Activated T-cell treated with anti-CD3 and anti-CD28 coated beads, Interleukin-2, amount 50 U/mL, for 72 hours (primary cell): ENCODE results near the gene GLT6D1. TPM values are rescaled to one million over a fixed set of nuclear protein-coding genes. Genes with fewer than 3 reads are reported as not detected.

Experiments
- ATAC-seq, 2 donors: fragments of 150-1000 bp; cut with Tn5 transposase; replicated peaks in 1 of 2; 2 replicates each; pipeline ENCODE4 v1.10.0; 2021; ENCODE audit warnings: moderate library complexity in 2 of 2, mild to moderate bottlenecking in 1 of 2
- DNase-seq, 2 donors: peaks; one replicate each; pipeline ENCODE4 v3.0.0; 2021 to 2022; ENCODE audit warnings: mixed read lengths in 1 of 2
- H3K27ac Mint-ChIP-seq: one replicate; pipeline ENCODE4 v1.8.0; 2022; ENCODE audit warnings: mild to moderate bottlenecking, moderate library complexity, mixed read lengths
- H3K27me3 Mint-ChIP-seq: one replicate; pipeline ENCODE4 v1.8.0; 2022; ENCODE audit warnings: low read depth, mixed read lengths
- H3K36me3 Mint-ChIP-seq, 2 donors: one replicate each; pipeline ENCODE4 v1.8.0; 2022; ENCODE audit warnings: mixed read lengths in 2 of 2, mild to moderate bottlenecking in 1 of 2; ENCODE audit not compliant: insufficient read depth in 2 of 2
- H3K4me1 Mint-ChIP-seq: one replicate; pipeline ENCODE4 v1.8.0; 2022; ENCODE audit warnings: low read depth, mixed read lengths
- H3K4me3 Mint-ChIP-seq, 2 donors: one replicate each; pipeline ENCODE4 v1.8.0; 2022; ENCODE audit warnings: mild to moderate bottlenecking in 2 of 2, mixed read lengths in 2 of 2, moderate library complexity in 2 of 2
- H3K9me3 Mint-ChIP-seq, 2 donors: one replicate each; pipeline ENCODE4 v1.8.0; 2022; ENCODE audit warnings: mixed read lengths in 2 of 2
- total RNA-seq, 2 donors: library from RNA; stranded (reverse); gene quantifications; one replicate each; pipeline ENCODE4 v1.2.3, GENCODE V29; 2022

The GLT6D1 gene
- total RNA-seq, 2 donors from 2014 or later: not detected

- ATAC-seq: no peak
- H3K9me3 Mint-ChIP-seq: no peaks in the 10 kb centered on the region
- H3K36me3 Mint-ChIP-seq: no peaks in the 10 kb centered on the region
- H3K27me3 Mint-ChIP-seq: no peaks in the 10 kb centered on the region
- no peak for DNase-seq
- H3K4me1 Mint-ChIP-seq: no peaks in the 10 kb centered on the region
- H3K27ac Mint-ChIP-seq: no peak overlapping the region
- no peak overlapping the region for H3K4me3 Mint-ChIP-seq
These were observed 59.3 kb downstream of the GLT6D1 start for GRCh38 chr9:135579889-135580660.

GRCh38 chr9:135579356-135579755 lies 60.0 kb downstream of the GLT6D1 start:
- DNase-seq (no peak), ATAC-seq (no peak)
- Mint-ChIP-seq H3K9me3 (no peaks in the 10 kb centered on the region), H3K27me3 (no peaks in the 10 kb centered on the region), H3K4me1 (no peaks in the 10 kb centered on the region), H3K27ac (no peak overlapping the region), H3K4me3 (no peak overlapping the region), H3K36me3 (no peaks in the 10 kb centered on the region)

- DNase-seq: no peak
These were observed 62.1 kb downstream of the GLT6D1 start for GRCh38 chr9:135577256-135577655.

GRCh38 chr9:135575995-135576631 lies 63.2 kb downstream of the GLT6D1 start:
- no peaks in the 10 kb centered on the region for H3K36me3 Mint-ChIP-seq
- no peaks in the 10 kb centered on the region for H3K9me3 Mint-ChIP-seq
- no peak overlapping the region for H3K4me3 Mint-ChIP-seq
- no peaks in the 10 kb centered on the region for H3K4me1 Mint-ChIP-seq
- ATAC-seq (no peak), DNase-seq (no peak)
- no peak overlapping the region for H3K27ac Mint-ChIP-seq
- no peaks in the 10 kb centered on the region for H3K27me3 Mint-ChIP-seq

More at GRCh38 chr9:135577256-135577655, 62.1 kb downstream of the GLT6D1 start:
- H3K9me3 Mint-ChIP-seq: no peaks in the 10 kb centered on the region
- H3K4me1 Mint-ChIP-seq: no peaks in the 10 kb centered on the region
- no peaks in the 10 kb centered on the region for H3K36me3 Mint-ChIP-seq
- no peak overlapping the region for H3K27ac Mint-ChIP-seq
- H3K27me3 Mint-ChIP-seq: no peaks in the 10 kb centered on the region
- ATAC-seq: no peak
- H3K4me3 Mint-ChIP-seq: no peak overlapping the region

GRCh38 chr9:135574943-135575342 lies 64.4 kb downstream of the GLT6D1 start:
- no peak overlapping the region for H3K4me3 Mint-ChIP-seq
- H3K9me3 Mint-ChIP-seq: no peaks in the 10 kb centered on the region
- no peak for DNase-seq
- ATAC-seq: no peak
- no peaks in the 10 kb centered on the region for H3K36me3 Mint-ChIP-seq
- H3K4me1 Mint-ChIP-seq: no peaks in the 10 kb centered on the region
- no peak overlapping the region for H3K27ac Mint-ChIP-seq
- H3K27me3 Mint-ChIP-seq: no peaks in the 10 kb centered on the region

GRCh38 chr9:135574331-135574730 lies 65.0 kb downstream of the GLT6D1 start:
- DNase-seq (no peak), ATAC-seq (no peak)
- H3K9me3 Mint-ChIP-seq: peaks cover 0 to under 1% of the 10 kb centered on the region in 2 donors
- no peaks in the 10 kb centered on the region for H3K4me1 Mint-ChIP-seq
- H3K27ac Mint-ChIP-seq: no peak overlapping the region
- no peaks in the 10 kb centered on the region for H3K36me3 Mint-ChIP-seq
- H3K4me3 Mint-ChIP-seq: no peak overlapping the region
- no peaks in the 10 kb centered on the region for H3K27me3 Mint-ChIP-seq

Other genes starting within 250 kb of the GLT6D1 start
- gene PPP1R26, start 159.8 kb downstream of the GLT6D1 start, total RNA-seq: 1 to 10 TPM in 1 of 2 donors, under 1 TPM in 1; 0.96 to 2.8 TPM
- gene MRPS2, start 138.9 kb downstream of the GLT6D1 start, total RNA-seq: 10 to 100 TPM; 40.6 to 54.9 TPM
- gene LCN1, start 118.1 kb downstream of the GLT6D1 start, total RNA-seq: not detected
- gene OBP2A, start 93.4 kb downstream of the GLT6D1 start, total RNA-seq: not detected
- not detected for gene PAEP, start 77.8 kb downstream of the GLT6D1 start, total RNA-seq
- not detected for gene LCN9, start 23.8 kb upstream of the GLT6D1 start, total RNA-seq
- not detected for gene SOHLH1, start 59.9 kb upstream of the GLT6D1 start, total RNA-seq
- gene KCNT1, start 62.6 kb upstream of the GLT6D1 start, total RNA-seq: not detected